ENCODE results near the gene CST9L.

CST9L gene, protein sequence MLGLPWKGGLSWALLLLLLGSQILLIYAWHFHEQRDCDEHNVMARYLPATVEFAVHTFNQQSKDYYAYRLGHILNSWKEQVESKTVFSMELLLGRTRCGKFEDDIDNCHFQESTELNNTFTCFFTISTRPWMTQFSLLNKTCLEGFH

DNA sequence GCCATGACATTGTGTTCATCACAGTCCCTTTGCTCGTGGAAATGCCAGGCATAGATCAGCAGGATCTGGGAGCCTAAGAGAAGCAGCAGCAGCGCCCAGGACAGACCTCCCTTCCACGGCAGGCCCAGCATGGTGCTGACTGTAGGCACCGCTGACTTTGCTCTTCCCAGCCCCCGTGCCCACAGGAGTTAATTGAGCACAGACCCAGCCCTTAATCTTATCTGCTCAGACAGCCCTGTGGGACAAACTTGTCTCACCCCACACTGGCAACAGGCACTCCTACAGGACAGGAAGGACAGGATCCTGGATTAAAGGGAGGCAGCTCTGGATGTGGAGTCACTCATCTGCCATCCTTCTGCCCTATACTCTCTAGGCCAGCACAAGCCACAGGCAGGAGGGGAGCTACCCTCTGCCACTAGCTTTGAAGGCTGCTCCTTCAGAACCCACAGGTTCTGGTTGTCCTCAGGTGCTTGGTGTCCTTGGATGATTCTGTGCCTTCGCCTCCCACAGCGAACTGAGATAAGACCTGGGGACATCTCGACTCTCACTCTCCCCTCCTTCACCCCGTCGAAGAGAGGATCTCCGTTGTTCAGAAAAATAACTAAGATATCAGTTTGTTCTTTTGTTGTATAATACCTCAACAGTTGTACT lies at the start of gene CST9L:
Gene CST9L, minus strand, starts transcription at position 165 of the 651 bp plus-strand sequence. Its CDS starts 34 bp downstream, at position 131.
- DNase-seq (ENCODE audit: low spot score): no peak

- DNase-seq (ENCODE audit: low spot score): no peak
Measured at GRCh38 chr20:23614163-23614562, 45.9 kb upstream of the CST9L start.

DNA sequence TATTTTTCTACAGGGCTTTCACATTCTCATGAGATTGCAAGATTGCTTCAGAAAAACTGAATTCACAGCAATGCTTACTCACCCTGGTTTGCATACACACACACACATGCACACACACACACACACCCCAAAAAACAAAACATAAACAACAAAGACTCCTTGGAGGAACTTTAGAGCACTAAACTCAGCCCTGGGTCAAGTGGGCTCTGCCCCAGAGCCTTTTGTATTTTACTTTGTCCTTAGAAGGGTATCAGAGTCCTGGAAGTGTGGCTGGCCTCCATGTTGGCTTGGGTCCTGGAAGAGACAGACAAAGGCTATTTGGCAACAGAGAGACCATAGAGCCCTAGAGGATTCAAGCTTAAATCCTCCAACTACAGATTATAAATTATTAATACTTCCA lies 45.4 kb upstream of the CST9L start:
- DNase-seq (ENCODE audit: low spot score): no peak

GRCh38 chr20:23612396-23612795 lies 44.1 kb upstream of the CST9L start:
- no peak for DNase-seq (ENCODE audit: low spot score)

DNA sequence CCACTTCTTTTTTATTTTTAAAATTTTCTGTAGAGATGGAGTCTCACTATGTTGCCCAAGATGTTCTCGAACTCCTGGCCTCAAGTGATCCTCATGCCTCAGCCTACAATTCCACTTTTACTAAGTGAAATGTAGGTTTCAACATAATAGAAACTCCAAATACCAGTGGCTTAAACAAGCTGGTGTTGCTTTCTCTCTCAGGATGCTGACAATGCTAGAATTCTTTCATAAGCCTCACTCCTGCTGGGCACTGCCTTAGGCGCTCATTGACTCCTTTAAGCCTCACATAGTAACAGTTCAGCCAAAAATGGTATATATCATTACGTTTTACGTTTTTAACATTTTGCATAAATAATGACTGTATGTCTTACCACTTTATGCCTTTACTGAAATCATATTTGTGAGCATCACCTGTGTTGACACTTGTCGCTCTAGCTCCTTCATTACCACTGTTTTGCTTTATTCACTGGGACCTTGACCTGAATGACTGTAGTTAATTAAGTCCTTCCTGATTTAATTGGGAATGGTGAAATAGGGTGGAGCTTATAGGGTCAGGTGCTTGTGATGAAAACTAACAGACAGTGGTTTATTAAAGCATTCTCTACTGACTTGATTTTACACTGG lies 41.3 kb upstream of the CST9L start:
- no peak for DNase-seq (ENCODE audit: low spot score)

DNA sequence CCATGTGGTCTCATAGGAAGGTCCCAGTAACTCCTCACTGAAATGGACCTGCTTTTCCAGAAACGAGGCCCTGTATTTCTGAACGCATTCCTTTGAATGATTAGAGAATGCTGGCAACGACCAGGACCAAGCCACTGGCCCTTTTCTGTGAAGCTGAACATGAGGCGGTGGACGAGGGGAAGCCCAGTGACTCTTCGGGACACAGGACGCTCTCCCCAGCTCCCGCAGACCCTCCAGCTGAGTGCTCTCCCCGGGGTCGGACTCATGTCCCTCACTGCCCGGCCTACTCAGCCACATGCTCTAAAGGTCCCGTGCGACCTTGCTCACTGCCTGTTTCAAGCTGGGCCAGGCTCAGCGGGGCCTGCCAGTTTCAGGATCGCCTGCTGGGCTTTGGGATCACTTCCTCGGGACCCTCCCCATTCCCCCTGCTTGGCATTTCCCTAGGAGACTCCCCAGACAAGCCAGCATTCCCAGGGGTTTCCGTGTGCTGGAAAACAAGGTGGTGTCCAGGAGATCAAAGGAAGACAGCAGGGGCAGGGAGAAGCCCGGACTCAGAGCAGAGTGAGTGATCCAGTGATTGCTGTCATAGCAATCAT lies 40.1 kb upstream of the CST9L start:
- DNase-seq (ENCODE audit: low spot score): no peak

GRCh38 chr20:23607497-23608245 lies 39.4 kb upstream of the CST9L start:
- no peak for DNase-seq (ENCODE audit: low spot score)

- DNase-seq (ENCODE audit: low spot score): peak; percentile 66
Measured at GRCh38 chr20:23606652-23607049, 38.4 kb upstream of the CST9L start.

- DNase-seq (ENCODE audit: low spot score): no peak
Measured at GRCh38 chr20:23605867-23606651, 37.8 kb upstream of the CST9L start, which contains the start of gene CST9. Gene CST9 (minus strand): TSS chr20:23605917. CDS start chr20:23605864, 53 bp downstream.

DNA sequence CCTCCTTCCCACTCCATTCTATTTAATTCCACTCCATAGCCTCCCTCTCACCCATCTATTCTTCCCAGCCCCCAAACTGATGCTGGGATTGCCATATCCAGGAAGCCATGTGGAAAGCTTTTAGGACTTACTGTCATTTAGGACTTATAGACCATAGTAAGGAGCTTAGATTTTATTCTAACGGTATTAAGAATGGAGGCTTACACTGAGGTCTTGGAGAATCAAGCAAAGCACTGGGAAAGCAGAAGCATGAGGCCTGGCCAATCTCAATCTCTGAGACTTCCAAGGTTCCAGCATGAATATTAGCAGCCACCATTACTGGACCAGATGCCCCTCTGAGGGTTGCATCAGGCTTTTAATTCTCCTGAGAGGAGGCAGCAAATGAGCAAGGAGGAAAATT lies 36.0 kb upstream of the CST9L start:
- DNase-seq (ENCODE audit: low spot score): no peak

GRCh38 chr20:23603321-23603720 lies 35.0 kb upstream of the CST9L start:
- no peak for DNase-seq (ENCODE audit: low spot score)

DNA sequence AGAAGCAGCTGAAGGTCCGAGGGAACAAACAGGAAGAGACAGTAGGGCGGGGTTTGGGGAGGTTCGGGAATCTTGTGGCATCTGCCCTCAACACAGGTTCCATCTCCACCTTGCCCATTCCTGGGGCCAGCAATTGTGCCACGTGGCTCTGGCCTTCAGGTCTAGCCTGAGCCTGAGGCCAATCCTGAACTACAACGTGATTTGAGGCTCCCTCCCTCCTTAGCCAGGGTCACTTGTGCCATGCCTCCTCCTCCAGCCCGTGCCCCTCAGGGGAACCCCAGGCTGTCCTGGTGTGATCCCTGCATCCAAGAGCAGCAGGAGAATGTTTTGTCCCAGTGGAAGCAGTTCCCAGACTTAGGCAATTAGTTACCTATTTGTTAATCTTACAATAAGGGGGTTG lies 34.4 kb upstream of the CST9L start:
- no peak for DNase-seq (ENCODE audit: low spot score)

DNA sequence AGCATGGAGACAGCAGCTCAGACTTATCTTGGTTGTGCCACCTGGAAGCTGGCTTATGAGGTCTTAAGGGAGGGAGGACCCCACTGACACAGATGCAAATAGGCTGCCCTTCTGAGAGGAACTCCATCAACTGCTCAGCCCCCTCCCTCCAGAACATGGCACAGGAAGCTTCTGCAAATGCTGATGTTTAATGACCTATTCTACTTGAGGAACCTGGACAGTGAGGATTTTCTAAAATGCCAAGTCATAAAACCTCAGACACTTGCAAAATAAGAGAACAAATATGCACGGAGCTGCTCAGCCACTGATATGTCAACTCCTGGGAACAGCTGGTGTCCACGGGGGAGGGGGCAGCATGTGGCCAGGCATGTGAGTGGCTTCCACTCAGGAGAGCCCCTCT lies 34.0 kb upstream of the CST9L start:
- DNase-seq (ENCODE audit: low spot score): no peak

- DNase-seq (ENCODE audit: low spot score): no peak
Measured at GRCh38 chr20:23601715-23602114, 33.4 kb upstream of the CST9L start.

DNA sequence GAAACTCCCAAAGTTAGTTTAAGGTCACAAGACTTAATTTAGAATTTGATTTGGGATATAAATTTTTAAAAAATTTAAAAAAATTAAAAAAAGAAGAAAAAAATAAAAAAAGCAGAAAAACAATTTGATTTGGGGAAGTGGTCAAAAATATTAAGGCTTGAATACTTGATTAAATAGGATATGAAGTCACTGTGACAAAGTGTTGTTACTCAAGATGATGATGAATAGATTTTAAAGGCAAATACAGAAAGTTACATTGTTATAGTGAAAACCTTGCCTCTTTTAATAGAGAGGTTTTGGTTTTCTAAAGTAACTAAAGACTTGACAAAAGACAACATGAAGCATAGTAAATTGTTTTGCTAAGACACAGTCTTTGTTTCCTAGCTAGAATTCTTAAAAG lies 30.2 kb upstream of the CST9L start:
- DNase-seq (ENCODE audit: low spot score): no peak

DNA sequence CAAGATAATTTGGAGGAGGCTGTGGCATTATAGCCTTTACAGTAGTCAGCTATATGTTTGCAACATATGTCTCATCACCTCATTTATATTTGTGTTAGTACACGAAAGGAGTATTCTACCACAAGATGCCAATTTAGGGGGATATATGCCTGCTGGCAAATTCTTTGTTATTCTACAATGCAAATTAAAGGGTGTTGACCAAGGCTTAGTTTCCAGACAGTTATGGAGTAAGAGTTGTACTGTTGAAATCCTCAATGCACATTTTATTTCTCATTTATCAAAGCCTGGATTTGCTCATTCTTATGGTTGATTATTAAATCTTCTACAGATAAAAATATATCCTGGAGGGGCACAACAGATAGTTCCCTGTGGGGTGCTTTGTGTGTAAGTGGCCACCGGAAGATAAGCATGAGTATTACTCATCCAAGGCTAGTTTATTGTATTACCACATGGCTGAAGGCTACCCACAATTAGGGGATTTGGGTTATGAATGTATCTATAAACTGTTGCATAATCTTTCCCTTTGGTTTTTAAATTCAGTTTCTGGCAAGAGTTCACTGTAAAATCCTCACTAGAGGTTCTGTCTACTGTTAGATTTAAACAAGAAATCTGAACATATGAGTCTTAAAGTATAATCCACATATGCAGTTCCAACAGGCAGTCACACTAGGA lies 28.4 kb upstream of the CST9L start:
- no peak for DNase-seq (ENCODE audit: low spot score)

- DNase-seq (ENCODE audit: low spot score): no peak
Measured at GRCh38 chr20:23595941-23596340, 27.7 kb upstream of the CST9L start.

DNA sequence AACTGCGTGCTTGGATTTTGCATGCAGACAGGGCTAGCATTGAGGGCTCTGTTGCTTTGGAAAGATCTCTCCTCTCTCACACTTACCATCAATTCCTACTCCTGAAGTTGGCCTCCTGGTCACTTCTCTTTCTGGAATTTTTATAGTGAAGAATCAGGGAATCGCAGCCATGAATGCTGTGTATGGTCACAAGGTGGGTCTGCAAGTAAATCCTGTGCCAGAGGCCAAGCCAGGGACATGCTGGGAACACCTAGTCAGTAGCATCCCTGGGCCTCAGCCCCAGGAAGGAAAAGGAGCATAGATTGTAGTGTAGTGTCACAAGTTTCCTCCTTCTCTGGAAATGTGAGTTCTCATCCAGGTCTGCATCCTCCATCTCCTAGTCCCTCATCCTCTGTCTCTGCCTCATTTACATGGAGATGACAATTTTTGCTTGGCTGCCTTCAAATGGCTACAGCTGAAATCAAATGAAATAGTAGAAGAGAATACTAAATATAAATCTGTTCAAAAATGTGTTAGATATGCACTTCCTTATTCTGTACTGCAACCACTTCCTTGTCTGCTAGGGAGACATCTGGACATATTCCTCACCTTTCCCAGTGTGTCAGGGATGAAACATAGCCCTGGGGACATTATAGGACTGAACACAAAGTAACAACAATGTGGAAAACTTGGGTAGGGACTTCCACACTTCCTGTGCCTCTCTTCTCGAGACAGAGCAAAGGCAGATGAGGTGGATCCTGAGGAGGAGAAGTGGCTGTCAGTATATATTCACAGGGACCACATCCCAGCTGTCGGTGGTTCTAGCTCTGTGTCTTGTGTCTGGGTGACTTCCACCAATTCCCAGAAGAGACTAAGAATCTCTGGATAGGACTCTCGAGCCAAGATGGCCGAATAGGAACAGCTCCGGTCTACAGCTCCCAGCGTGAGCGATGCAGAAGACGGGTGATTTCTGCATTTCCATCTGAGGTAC lies 20.4 kb upstream of the CST9L start:
- no peak for DNase-seq (ENCODE audit: low spot score)

DNA sequence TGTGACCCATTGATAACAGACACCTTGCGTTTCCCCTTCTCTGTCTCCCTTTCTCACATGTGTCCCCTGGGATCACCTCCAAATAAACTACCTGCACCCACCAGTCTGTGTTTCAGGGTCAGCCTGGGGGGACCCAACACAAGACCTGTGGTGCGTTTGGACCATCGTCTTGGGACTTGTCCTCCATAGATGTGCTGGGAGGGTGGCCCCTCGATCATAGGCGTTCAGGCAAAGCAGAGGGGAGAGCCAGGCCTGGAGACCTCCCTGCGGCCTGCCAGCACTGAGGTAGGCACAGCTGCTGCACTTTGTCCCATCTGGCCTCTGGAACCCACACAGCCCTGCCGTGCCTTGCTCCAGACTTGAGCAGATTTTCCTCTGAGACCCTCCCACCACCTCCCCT lies 19.3 kb upstream of the CST9L start:
- DNase-seq (ENCODE audit: low spot score): no peak

All from CD4-positive, alpha-beta T cell treated with Interleukin-2 at 100 ng/mL for 4 hours (primary cell).